Cardiac fibroblast (primary cell): ENCODE data around the gene LTA4H.

Experiments used
- DNase-seq, 2 donors: peaks; one replicate each; pipeline versions ENCODE4 v3.0.0 to v3.0.0-alpha.2; 2010; ENCODE audit warnings: low read depth in 2 of 2
- H3K4me3 ChIP-seq, 2 donors: replicated peaks in 1 of 2; 1 replicate in 1 of 2; 2 replicates in 1 of 2; pipeline ENCODE4 v1.5.1; 2011; ENCODE audit warnings: low read depth in 2 of 2, low read length in 2 of 2, mild to moderate bottlenecking in 2 of 2, moderate library complexity in 1 of 2
- TF ChIP-seq, protein P1 (sequence below): IDR thresholded peaks from one replicate; pipeline ENCODE4 v1.5.1; 2011; ENCODE audit warnings: low read depth, mild to moderate bottlenecking, low read length, inconsistent platforms

Gene LTA4H

DNA sequence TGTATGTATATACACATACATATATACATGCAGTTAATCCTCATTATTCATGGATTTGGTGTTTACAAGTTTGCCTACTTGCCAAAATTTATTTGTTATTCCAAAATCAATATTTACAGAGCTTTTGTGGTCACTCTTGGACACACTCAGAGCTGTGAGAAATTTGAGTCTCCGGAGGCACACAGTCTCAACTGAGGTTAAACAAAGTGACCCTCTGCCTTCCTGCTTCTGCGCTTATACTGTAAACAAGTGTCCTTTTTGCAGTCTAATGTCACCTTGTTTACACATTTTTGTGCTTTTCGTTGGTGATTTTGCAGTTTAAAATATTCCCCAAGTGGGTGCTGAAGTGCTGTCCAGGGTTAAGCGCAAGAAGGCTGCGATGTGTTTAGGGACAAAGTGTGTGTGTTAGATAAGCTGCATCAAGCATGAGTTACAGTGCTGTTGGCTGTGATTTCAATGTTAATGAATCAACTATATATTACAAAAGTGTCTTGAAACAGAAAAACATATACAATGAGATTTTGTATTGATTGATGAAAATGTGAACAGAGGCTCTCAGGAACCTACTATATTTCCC is 13.1 kb upstream of the LTA4H start:
- H3K4me3 ChIP-seq = no peak overlapping the region
- TF ChIP-seq, protein P1, sequence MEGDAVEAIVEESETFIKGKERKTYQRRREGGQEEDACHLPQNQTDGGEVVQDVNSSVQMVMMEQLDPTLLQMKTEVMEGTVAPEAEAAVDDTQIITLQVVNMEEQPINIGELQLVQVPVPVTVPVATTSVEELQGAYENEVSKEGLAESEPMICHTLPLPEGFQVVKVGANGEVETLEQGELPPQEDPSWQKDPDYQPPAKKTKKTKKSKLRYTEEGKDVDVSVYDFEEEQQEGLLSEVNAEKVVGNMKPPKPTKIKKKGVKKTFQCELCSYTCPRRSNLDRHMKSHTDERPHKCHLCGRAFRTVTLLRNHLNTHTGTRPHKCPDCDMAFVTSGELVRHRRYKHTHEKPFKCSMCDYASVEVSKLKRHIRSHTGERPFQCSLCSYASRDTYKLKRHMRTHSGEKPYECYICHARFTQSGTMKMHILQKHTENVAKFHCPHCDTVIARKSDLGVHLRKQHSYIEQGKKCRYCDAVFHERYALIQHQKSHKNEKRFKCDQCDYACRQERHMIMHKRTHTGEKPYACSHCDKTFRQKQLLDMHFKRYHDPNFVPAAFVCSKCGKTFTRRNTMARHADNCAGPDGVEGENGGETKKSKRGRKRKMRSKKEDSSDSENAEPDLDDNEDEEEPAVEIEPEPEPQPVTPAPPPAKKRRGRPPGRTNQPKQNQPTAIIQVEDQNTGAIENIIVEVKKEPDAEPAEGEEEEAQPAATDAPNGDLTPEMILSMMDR = no peak
- DNase-seq = peak in 1 of 2 donors; percentile 14

DNA sequence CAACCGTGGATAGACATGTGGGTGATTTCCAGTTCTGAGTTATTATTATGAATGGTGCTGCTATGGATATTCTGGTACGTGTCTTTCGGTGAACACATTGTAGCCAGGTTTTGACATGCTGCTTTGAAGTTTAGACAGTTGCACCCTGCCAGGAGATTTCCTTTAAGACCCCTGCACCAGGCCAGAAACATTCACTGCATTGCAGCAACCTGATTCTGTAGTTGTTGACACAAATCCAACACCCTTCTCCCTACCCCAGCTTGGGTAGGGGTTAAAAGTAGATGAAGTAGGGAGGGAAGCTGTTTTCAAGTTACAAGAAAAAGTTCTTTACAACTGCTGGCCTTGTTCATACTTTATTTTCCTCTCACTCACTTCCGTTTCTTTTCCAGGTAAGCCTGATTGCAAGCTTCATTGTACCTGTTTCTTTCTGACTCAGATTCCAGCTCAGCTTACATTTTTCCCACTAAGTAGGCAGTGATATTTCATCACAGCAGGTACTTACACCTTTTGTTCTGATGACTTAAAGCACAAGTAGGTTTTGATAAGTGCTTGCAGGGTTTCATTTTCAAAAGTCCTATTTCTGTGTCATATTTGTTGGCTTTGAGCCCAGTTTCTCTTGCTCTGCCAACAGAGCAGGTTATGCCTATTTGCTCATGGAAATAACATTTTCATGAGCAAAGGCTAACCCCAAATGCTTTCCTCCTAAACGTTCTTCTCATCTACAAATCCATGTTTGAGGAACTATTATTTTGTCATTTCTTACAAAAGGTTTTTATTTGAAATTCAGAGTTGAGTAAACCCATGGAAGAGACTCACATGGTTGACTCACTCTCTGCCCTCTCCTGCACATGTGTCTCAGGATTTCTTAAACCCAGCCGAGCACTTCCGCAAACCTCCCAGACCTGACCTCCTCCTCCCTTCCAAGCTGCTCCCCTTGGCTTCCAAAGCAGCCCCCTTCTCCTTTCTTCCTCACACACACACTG is 12.1 kb upstream of the LTA4H start:
- no peak overlapping the region for H3K4me3 ChIP-seq
- peak; percentile 61 to 84 for DNase-seq
- TF ChIP-seq, protein P1 = no peak

DNA sequence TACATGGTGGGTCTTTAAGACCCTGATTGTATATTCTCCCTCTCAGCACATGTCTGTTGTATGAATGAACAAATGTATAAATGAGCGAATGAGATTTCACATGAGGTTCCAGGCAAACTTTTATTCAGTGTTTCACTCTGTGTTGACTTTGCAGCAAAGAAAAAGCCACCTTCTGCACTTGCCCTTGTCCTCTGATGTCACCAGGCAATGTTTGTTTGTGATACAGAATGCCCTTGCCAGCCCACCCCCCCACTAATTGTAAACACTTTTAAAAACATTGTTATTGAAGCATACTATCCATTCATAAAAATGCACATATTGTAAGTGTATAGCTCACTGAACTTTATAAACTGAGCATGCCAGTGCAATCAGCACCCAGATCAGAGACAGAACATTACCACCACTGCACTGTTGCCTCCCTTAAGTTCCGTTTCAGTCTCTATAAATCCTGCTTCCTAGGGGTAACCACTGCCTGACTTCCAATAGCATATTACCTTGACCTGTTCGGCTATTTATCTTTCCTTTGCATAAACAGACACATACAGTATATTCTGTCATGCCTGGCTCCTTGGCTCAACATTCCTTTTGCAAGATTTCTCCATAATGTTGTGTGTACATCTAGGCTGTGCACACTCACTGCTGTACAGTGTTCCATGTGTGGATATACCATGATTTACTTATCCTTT is 11.3 kb upstream of the LTA4H start:
- TF ChIP-seq, protein P1 = no peak
- no peak overlapping the region for H3K4me3 ChIP-seq
- no peak for DNase-seq

DNA sequence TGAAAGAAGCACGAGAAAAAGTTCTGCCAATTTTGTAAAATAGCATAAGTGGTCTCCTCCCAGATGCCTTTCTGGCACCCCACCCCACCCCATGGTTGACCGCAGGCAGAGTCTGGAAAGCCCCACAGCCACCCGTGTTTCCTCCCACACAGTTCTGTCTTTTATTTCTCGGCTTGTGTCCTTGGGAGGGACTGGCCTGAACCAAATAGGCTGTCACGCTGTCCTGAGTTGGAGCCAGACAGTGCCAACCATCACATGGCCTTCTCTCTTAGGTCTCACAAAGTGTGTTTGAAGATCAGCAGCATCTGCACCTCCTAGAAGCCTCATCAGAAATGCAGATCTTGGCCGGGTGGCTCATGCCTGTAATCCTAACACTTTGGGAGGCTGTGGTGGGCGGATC is 10.2 kb upstream of the LTA4H start:
- TF ChIP-seq, protein P1 = no peak
- DNase-seq = no peak
- H3K4me3 ChIP-seq = no peak overlapping the region

DNA sequence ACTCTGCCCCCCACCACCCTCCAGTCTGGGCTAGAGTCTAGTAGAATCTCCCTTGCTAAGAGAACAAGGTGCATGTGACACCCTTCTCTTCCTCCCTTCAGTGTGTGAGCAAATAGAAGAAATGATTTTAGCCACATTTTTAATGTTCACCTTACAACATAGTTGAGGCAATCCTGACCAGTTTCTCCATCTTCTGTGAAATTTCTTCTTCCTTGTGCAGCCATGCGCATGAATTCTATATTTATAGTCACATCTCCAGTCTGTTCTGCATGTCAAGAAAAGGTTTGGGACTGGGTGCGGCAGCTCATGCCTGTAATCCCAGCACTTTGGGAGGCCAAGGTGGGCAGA is 9.5 kb upstream of the LTA4H start:
- no peak overlapping the region for H3K4me3 ChIP-seq
- DNase-seq = no peak
- TF ChIP-seq, protein P1 = no peak

DNA sequence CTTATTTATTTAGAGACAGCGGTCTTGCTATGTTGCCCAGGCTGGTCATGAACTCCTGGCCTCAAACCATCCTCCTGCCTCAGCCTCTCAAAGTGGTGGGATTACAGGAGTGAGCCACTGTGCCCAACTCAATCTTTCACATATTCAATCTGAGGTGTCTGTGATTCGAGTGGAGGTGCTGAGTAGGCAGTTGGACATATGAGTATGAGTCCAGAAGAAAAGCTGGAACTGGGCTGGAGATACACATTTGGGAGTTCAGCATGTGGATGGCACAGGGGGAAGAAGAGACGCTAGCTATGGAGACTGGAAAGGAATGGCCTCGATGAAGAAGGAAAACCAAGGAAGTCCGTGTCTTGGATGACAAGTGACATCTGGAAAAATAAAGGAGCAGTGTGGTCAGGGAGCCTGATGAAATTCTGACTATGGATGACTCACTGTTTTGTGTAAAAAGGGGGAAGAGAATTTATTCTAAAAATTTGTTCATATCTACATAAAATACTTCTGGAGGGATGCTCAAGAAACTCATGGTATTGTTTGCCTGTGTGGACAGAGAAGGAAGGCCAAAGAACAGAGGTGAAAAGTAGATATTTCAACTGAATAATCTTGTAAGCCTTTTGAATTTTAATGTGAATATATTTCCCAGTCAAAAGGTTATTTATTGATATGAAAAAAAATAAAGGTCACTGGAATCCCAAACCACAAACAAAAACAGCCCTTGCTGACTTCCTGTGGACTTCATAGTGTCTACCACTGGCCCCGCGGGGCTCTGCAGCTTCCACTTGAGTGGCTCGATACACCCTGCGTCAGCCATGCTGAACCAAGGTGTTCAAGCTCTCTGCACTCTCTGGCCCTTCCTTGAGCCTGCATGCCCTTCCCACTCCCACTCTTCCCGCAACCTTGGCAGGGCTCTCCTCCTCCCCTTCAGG is 8.9 kb upstream of the LTA4H start:
- H3K4me3 ChIP-seq = no peak overlapping the region
- TF ChIP-seq, protein P1 = no peak
- DNase-seq = peak; percentile 74 to 82
